Spleen (tissue), 7 donors: ENCODE measurements around the gene SMC5.

Experiments
- CTCF ChIP-seq, 11 experiments: fragments of 200-600 bp in 7 of 11; fragments of 450-650 bp in 4 of 11; sonication (generic) in 4 of 11; IDR thresholded peaks in 8 of 11; conservative IDR thresholded peaks in 3 of 11; 1 replicate in 7 of 11; 2 replicates in 4 of 11; pipeline versions ENCODE4 v1.4.0 to v1.8.0; 2016 to 2021; ENCODE audit warnings: antibody characterized with exemption in 11 of 11, inconsistent platforms in 4 of 11, mild to moderate bottlenecking in 1 of 11
- POLR2A ChIP-seq, 3 donors: fragments of 450-650 bp; IDR thresholded peaks; one replicate each; pipeline ENCODE4 v1.5.1; 2017; ENCODE audit warnings: antibody characterized with exemption in 3 of 3, mild to moderate bottlenecking in 1 of 3
- donor health status: DM: no; HTN: no; CAD: no; lungs with moderate emphysema.
- donor health status: DM: no; HTN: no; CAD: no.
- donor health status: DM: no; HTN: no; CAD: no.

DNA sequence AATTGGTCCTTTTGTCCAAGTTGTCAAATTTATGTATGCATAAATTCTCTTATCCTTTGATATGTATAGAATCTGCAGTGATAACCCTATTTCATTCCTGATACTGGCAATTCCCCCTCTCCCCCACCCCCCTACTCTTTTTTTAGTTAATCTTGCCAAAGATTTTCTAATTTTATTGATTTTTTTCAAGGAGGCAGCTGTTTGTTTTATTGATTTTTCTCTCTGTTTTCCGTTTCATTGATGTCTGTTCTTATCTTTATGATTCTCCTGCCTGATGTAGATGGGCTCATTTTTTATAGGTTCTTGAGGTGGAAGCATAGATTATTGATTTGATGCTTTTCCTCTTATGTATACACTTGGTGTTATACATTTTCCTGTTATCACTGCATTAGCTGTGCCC is 34.4 kb downstream of the SMC5 start:
- TF ChIP-seq POLR2A (IDR thresholded peaks at IDR 0.05) (no peak), CTCF (IDR thresholded peaks at IDR 0.05 in 8 of 11, conservative IDR thresholded peaks at IDR 0.05 in 3 of 11) (no peak)
